Measurements from ENCODE around the gene ERICH3.

- TF ChIP-seq CTCF (IDR thresholded peaks at IDR 0.05; ENCODE audit: low read depth, low read length) = no peak
- no peak for TF ChIP-seq POLR2A (IDR thresholded peaks at IDR 0.05; ENCODE audit: extremely low read depth, insufficient read length)
- no peak for TF ChIP-seq MAX (IDR thresholded peaks at IDR 0.05; ENCODE audit: low read depth, low read length)
Measured at GRCh38 chr1:74570797-74571492, 102.6 kb downstream of the ERICH3 start.
